ENCODE data around the gene MRPL58.
"Not testable (repeated sequence)": the region's sequence is repeated elsewhere in the genome, so short reads cannot be mapped to it uniquely, and the experiment has no call there.

The MRPL58 gene

GRCh38 chr17:75013092-75013559 lies 656 bp downstream of the MRPL58 start:
- DNase-seq (ENCODE audit: low read depth, low spot score): no peak

- no peak for DNase-seq (ENCODE audit: low read depth, low spot score)
Measured at GRCh38 chr17:75019146-75019545, 6.7 kb downstream of the MRPL58 start.

GRCh38 chr17:75019710-75020109 lies 7.2 kb downstream of the MRPL58 start:
- DNase-seq (ENCODE audit: low read depth, low spot score): no peak

GRCh38 chr17:75020331-75021110 lies 8.1 kb downstream of the MRPL58 start:
- DNase-seq (ENCODE audit: low read depth, low spot score): no peak

- DNase-seq (ENCODE audit: low read depth, low spot score): no peak
Measured at GRCh38 chr17:75024686-75025397, 12.4 kb downstream of the MRPL58 start.

GRCh38 chr17:75025398-75025734 lies 12.9 kb downstream of the MRPL58 start:
- DNase-seq (ENCODE audit: low read depth, low spot score): not testable (repeated sequence)

GRCh38 chr17:75026650-75027049 lies 14.2 kb downstream of the MRPL58 start:
- not testable (repeated sequence) for DNase-seq (ENCODE audit: low read depth, low spot score)

- no peak for DNase-seq (ENCODE audit: low read depth, low spot score)
Measured at GRCh38 chr17:75030161-75030560, 17.7 kb downstream of the MRPL58 start.

- DNase-seq (ENCODE audit: low read depth, low spot score): peak; percentile 84
Measured at GRCh38 chr17:75031972-75032719, 19.7 kb downstream of the MRPL58 start.

GRCh38 chr17:75032720-75033280 lies 20.3 kb downstream of the MRPL58 start:
- DNase-seq (ENCODE audit: low read depth, low spot score): no peak

- DNase-seq (ENCODE audit: low read depth, low spot score): peak; percentile 96
Measured at GRCh38 chr17:75033346-75034235, 21.1 kb downstream of the MRPL58 start.

- peak; percentile 93 for DNase-seq (ENCODE audit: low read depth, low spot score)
Measured at GRCh38 chr17:75034236-75034908, 21.9 kb downstream of the MRPL58 start.

- DNase-seq (ENCODE audit: low read depth, low spot score): peak; percentile 68
Measured at GRCh38 chr17:75036643-75037268, 24.3 kb downstream of the MRPL58 start.

- DNase-seq (ENCODE audit: low read depth, low spot score): no peak
Measured at GRCh38 chr17:75039238-75039637, 26.8 kb downstream of the MRPL58 start.

GRCh38 chr17:75041656-75042280 lies 29.3 kb downstream of the MRPL58 start:
- no peak for DNase-seq (ENCODE audit: low read depth, low spot score)

GRCh38 chr17:75043789-75044188 lies 31.3 kb downstream of the MRPL58 start:
- not testable (repeated sequence) for DNase-seq (ENCODE audit: low read depth, low spot score)

GRCh38 chr17:75044716-75045115 lies 32.2 kb downstream of the MRPL58 start:
- DNase-seq (ENCODE audit: low read depth, low spot score): no peak

- DNase-seq (ENCODE audit: low read depth, low spot score): not testable (repeated sequence)
Measured at GRCh38 chr17:75045946-75046406, 33.5 kb downstream of the MRPL58 start.

Measured in astrocyte of the hippocampus (primary cell).